ENCODE results near the gene APCDD1L.
A peak's percentile ranks its signal among the peaks of the same experiment; 100 is the strongest.

APCDD1L gene

DNA sequence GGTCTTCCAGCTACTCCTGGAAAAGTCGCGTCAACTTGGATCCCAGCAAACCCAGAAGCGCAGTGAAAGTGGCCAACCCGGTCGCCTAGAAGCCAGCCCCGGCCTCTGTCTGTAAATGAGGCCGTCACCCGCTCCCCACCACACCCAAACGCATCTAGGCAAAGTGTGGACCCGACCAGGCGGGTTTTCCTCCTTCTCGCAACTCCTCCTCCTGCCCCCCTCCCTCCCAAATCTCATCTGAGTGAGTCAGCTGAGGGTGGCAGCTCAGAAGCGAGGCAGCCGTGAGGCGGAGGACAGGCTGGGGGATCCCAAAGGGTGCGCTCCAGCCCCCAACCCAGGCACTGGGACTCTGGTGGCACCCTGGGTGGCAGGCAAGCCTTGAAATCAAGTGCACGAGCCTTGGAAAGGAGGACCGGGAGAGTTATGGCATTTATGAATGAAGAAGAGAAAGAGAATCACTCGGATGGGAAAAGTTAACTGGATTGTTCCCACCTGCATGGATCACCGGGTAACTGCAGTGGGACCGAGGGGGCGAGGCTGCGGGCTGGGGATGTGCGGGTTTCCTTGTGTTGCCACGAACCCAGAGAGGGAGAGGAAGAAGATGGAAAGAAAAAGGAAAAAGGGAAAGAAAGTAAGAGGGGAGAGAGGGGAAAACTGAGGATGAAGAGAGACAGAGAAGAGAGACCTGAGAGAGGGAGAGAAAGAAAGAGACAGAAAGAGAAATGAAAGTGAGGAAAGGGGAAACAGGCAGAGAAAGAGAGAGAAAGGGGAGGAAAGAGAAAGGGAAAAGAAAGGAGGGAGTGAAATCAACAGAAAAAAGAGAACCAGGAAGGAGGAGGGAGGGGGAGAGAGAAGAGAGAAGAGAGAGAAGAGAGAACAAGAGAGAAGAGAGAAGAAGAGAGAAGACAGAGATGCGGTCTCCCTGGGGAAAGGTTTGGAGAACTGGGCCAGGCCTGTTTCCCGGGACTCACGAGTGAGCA, at the start of gene APCDD1L:
APCDD1L (minus strand) TSS at position 167 of the 980 bp plus-strand sequence. CDS start 692 bp downstream, outside the sequence.
- peak; percentile 30 for DNase-seq (ENCODE audit: low read depth)

DNA sequence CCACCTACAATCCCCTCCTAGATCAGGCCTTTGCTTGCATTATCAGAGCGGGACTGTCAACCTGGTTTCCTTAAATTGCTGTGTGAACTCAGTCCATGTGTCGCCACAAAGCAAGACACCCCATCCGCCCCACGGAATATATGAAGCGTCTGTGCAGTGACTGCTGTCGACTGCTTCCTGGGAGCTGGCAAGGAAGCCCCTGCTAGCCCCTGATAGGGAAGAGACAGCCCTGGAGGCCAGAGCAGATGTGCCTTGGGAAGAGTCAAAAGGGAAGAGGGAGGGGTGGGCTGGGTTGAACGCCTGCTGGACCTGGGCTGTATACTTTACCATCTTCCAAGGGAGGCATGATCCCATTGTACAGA, 44.1 kb upstream of the APCDD1L start:
- no peak for DNase-seq (ENCODE audit: low read depth)

DNA sequence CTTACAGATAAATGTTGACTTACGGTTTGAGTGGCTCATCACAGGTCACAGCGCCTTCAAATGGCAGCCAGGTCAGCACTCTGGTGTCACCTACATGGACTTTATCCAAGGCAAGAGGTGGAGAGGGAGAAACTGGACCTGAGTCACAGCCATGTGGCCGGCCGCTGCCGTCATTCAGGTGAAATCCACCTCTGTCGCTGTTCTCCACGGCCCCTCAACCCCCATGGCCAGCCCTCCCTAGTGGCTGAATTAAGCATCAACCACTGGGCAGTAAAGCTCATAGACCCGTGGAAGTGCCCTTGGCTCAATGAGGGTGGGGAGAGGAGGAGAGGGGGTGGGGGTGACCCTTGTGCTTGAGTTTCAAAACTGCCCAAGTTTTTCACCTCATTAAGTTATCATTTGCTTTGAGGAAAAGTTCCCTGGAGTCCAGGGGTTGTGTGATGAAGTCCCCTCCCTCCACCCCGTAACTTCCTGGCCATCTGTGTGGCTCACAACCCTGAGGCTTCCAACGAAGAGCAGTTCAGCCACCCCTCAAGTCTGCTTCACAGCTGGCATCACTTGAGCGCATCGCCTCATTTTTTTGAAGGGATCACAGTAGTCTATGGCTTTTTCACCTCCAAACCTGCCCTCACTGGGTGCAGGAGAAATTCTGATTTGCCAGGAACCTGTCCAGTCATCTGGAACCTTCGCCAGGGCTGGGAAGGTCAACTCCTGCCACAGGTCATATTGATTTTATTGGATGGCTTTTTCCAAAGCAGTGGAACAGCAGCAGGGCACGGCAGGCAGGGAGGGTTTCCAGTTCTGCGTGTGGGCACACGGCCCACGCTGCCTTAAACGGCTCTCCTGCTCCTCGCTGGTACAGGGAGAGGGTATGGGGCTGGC, 43.5 kb upstream of the APCDD1L start:
- DNase-seq (ENCODE audit: low read depth): no peak

DNA sequence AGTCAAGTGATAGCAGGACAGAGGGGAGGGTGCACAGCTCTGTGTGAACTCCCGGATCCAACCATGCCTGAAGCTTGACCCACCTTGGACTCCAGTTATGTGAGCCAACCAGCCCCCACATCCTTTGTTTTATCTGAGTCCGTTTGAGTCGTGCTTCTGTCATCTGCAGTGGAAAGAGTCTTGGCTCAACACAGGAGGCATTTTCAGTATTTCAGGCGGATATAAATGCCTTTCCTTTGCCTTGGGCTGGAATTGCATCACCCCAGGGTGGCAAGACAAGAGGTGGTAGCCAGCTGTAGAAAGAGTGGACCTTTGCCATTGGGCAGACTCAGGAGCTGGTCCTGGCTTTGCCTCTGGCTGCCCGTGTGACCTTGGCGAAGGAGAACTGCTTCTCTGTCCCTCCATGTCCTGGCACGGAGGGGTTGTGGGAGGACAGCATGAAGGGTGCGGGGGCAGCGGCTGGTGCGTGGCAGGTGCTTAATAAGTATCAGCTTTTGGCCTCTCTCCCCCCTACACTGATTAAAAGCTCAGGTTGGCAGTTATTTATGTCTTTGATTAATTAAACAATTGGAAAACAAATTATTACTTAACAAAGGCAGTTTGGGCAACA, 42.6 kb upstream of the APCDD1L start:
- DNase-seq (ENCODE audit: low read depth): no peak

- no peak for DNase-seq (ENCODE audit: low read depth)
These were observed 41.8 kb upstream of the APCDD1L start for GRCh38 chr20:58556961-58557360.

GRCh38 chr20:58555078-58555765, 40.0 kb upstream of the APCDD1L start:
- peak; percentile 56 for DNase-seq (ENCODE audit: low read depth)

DNA sequence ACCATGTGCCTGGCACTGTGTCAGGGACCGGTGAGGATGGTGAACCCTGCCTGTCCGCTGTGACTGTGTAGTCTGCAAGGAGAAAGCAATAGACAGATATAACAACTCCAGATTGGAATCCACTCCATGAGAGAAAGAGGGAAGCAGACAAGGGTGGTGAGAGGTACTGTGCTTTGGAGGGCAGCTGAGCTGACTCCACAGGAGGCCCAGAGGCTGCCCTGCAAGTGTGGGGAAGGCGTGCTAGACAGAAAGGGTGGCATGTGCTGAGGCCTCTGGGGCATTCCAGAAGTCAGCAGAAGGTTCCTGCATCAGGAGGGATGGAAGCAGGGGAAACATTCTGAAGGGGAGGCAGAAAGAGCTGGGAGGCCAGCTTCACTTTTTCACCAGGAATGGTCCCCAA, 39.3 kb upstream of the APCDD1L start:
- no peak for DNase-seq (ENCODE audit: low read depth)

DNA sequence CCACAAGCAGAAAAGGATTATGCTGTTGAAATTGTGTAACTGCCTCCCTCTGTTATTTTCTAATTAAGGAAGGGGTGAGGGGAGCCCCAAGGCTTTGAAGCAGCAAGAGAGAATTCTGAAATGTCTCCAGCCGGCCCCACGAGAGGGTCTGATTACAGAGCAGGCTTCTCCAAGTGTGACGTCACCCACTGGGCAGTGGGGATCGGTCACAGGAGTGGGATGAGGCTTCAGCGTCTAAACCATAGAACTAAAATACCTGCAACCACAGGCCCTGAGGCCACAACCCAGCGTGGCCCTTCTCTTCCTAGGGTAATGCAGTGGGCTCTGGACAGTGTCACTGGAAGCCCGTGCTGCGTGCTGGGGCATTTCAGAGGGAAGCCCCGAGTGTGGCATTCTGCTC, 38.6 kb upstream of the APCDD1L start:
- peak; percentile 47 for DNase-seq (ENCODE audit: low read depth)

DNA sequence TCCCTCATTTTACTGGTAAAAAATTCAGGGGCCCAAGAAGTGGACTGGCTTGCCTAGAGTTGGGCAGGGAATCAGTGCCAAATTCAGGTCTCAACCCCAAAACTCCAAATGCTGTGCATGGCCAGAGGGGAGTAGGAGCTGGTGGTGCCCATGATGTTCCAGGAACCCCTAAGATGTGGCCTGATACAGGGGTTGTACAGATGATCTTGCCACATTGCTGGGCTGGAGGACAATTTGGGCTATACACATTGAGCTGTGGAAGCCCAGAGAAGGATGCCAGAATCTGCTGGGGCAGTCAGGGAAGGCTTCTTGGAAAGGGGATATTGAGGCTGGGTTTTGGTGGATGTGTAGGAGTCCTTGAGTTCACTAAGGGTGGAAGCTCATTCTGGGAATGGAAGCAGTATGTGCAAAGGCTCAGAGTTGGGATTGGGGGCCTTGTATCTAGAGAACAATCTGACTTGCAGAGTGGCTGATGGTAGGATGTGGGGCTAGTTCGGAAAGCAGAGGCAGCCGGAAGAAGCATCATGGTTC, 38.0 kb upstream of the APCDD1L start:
- no peak for DNase-seq (ENCODE audit: low read depth)

- DNase-seq (ENCODE audit: low read depth): no peak
These were observed 37.3 kb upstream of the APCDD1L start for GRCh38 chr20:58552366-58552934.

GRCh38 chr20:58551631-58552030, 36.4 kb upstream of the APCDD1L start:
- DNase-seq (ENCODE audit: low read depth): no peak

DNA sequence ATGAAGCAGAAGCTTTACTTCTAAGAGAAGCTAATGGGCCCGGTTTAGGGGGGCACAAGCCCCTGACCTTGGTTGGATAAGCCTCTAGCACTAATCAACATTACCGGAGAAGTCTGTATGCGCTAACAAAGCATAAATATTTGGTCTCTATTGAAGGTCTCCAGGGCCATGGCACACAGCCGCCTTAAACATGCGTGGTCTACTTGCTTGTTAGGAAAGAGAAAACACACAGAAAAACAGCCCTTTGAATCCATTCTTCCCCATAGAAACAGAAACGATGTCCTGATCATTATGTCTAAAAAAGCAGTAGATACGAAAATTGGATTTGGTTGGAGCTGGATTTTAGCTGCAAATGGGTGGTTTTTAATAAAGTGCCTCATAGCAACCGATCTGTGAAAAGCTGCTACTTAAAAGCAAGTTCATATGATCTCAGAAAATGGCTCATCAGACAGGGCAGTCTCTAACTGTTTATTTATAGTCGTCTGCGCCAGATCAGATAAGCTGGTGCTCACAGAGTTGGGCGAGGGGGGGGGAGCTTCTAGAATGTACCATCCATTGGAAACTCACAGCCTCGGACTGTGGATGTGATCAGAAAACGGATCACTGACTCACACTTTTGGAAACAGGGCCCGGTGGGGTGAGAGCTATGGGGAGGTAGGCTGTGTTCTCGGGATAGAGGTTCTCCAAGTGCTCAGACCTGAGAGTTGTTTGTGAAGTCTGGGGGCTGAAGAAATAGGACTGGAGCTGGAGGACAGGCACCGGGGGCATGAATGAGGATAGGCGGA, 35.3 kb upstream of the APCDD1L start:
- peak; percentile 68 for DNase-seq (ENCODE audit: low read depth)

GRCh38 chr20:58549231-58550209, 34.3 kb upstream of the APCDD1L start:
- DNase-seq (ENCODE audit: low read depth): no peak

DNA sequence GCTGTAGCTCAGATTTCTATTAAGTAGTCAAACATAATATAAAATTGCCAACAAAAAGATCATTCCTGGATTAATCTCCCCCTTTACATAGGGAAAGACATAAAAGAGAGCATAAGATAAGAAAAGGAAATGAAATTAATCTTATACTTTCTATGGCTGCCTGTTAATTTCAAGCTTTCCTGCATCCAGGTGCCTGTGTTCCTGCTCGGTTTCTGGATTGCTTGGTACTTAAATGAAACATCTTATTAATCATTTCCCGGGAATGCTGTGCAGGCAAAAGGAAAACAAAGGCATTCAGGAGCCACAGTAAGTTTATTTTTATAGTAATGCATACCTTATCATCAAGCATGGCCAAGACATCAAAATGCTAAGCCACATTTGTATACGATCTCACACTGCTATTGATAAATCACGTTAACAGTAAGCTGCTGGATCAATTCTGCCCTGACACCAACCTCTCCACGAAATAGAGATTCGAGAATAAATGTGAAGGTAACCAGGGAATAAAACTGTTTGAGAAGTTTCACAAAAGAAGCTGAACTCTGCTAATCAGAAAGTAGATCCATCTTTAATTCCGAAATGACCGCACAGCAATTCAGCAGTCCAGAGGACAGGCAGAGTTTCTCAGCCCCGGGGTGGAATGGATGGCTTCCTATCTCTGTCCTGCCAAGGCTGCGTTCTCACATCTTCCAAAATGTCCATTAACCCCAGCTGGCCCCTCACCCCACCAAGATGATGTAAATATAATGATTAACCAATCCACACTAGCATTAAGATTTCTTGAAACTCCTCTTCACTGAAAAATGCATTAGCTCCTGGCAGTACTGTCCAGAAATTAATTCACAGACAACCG, 32.6 kb upstream of the APCDD1L start:
- DNase-seq (ENCODE audit: low read depth): no peak

- no peak for DNase-seq (ENCODE audit: low read depth)
These were observed 31.8 kb upstream of the APCDD1L start for GRCh38 chr20:58546756-58547622.

- DNase-seq (ENCODE audit: low read depth): no peak
These were observed 31.2 kb upstream of the APCDD1L start for GRCh38 chr20:58546416-58546711.

Measured in fibroblast of the conjunctiva (primary cell).